Lower leg skin (tissue), 3 donors: Measurements from ENCODE around the gene HAUS7.

ENCODE experiments used
- POLR2A ChIP-seq, 2 donors: fragments of 450-650 bp; IDR thresholded peaks; one replicate each; pipeline ENCODE4 v1.6.1; 2016 to 2017; ENCODE audit warnings: antibody characterized with exemption in 2 of 2, mild to moderate bottlenecking in 1 of 2, moderate library complexity in 1 of 2
- TF ChIP-seq, protein P1 (sequence below), 3 donors: fragments of 450-650 bp; IDR thresholded peaks; one replicate each; pipeline ENCODE4 v1.5.1; 2016; ENCODE audit warnings: antibody characterized with exemption in 3 of 3, mild to moderate bottlenecking in 3 of 3, moderate library complexity in 2 of 3

DNA sequence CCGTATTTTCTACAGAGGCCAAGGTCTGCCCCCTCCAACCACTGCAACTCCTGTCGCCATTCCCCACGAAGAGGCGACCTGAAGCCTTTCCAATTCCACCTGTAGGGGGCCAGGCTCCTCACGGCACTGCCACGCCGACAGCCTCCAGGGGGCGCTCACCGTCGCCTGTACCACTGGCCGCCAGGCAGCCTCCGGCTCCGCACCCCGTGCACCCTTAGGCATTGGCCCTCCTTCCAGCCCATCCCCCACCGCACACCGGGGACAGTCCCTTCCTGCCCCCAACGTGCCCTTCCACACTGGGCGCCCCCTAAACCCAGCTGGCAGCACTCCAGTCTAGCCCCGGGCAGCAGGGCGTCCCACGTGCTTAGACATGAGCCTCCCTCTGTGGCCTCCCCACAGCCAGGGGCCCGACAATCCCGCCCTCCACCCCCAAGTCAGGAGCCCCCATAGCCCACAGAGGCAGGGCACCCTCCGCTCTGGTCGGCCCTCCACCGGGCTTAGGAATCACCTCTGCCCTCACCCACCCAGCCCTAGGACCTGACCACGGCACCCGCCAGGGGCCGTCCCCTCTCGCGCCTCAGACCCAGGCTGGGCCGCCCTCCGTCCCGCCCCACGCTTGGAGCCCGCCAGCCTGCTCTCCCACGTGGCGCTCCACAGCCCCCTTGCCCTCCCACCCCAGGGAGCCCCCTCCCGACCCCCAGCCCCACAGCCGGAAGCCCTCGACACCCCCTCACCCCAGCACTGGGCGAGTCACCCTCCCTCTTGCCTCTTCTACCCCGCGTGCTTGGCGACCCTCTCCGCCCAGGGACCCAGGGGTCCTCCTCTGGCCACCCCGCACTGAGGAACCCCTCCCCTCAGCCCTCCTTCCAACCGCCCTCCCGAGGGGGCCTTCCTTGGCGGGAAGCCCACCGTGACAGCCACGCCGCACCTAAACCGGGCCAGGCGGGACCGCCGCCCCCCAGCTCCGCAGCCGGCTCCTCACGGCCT is 69.9 kb downstream of the HAUS7 start:
- no peak for TF ChIP-seq POLR2A (IDR thresholded peaks at IDR 0.05)
- TF ChIP-seq, protein P1, sequence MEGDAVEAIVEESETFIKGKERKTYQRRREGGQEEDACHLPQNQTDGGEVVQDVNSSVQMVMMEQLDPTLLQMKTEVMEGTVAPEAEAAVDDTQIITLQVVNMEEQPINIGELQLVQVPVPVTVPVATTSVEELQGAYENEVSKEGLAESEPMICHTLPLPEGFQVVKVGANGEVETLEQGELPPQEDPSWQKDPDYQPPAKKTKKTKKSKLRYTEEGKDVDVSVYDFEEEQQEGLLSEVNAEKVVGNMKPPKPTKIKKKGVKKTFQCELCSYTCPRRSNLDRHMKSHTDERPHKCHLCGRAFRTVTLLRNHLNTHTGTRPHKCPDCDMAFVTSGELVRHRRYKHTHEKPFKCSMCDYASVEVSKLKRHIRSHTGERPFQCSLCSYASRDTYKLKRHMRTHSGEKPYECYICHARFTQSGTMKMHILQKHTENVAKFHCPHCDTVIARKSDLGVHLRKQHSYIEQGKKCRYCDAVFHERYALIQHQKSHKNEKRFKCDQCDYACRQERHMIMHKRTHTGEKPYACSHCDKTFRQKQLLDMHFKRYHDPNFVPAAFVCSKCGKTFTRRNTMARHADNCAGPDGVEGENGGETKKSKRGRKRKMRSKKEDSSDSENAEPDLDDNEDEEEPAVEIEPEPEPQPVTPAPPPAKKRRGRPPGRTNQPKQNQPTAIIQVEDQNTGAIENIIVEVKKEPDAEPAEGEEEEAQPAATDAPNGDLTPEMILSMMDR (IDR thresholded peaks at IDR 0.05) = no peak
